Measurements from ENCODE around the gene XPO6. TPM values are rescaled to one million over a fixed set of nuclear protein-coding genes. Genes with fewer than 3 reads are reported as not detected.

Gene XPO6
- total RNA-seq, 2 experiments from 2014 or later: 224 to 228 TPM

- ChIA-PET POLR2A (no interaction called here), CTCF (interaction anchor here (2.1 kb wide), 1 partner anchor 8 kb away, joined by 9 read pairs; no protein-coding TSS in a partner anchor)
Measured at GRCh38 chr16:28062847-28063521, 148.8 kb downstream of the XPO6 start.

- CTCF ChIA-PET: interaction anchor here (2.1 kb wide), 1 partner anchor 9 kb away, joined by 9 read pairs; no protein-coding TSS in a partner anchor
- POLR2A ChIA-PET: no interaction called here
Measured at GRCh38 chr16:28062261-28062846, 149.4 kb downstream of the XPO6 start.

- CTCF ChIA-PET: interaction anchor here (0.6 to 2.1 kb wide), 2 partner anchors 10 to 20 kb away, joined by 4 to 9 read pairs; no protein-coding TSS in a partner anchor
Measured at GRCh38 chr16:28061352-28062101, 150.2 kb downstream of the XPO6 start.

GRCh38 chr16:28059841-28060575 lies 151.8 kb downstream of the XPO6 start:
- POLR2A ChIA-PET: no interaction called here
- CTCF ChIA-PET: no interaction called here

More at GRCh38 chr16:28061352-28062101, 150.2 kb downstream of the XPO6 start:
- POLR2A ChIA-PET: no interaction called here

GRCh38 chr16:28058839-28059589 lies 152.8 kb downstream of the XPO6 start:
- ChIA-PET POLR2A (no interaction called here), CTCF (interaction anchor here (1.2 kb wide), 1 partner anchor 12 kb away, joined by 3 read pairs; no protein-coding TSS in a partner anchor)

- ChIA-PET CTCF (interaction anchor here (0.6 to 1.2 kb wide), 2 partner anchors 13 to 149 kb away, joined by 3 read pairs; no protein-coding TSS in a partner anchor), POLR2A (no interaction called here)
Measured at GRCh38 chr16:28057949-28058348, 153.8 kb downstream of the XPO6 start.

GRCh38 chr16:28053461-28053860 lies 158.3 kb downstream of the XPO6 start:
- POLR2A ChIA-PET: no interaction called here
- CTCF ChIA-PET: no interaction called here

DNA sequence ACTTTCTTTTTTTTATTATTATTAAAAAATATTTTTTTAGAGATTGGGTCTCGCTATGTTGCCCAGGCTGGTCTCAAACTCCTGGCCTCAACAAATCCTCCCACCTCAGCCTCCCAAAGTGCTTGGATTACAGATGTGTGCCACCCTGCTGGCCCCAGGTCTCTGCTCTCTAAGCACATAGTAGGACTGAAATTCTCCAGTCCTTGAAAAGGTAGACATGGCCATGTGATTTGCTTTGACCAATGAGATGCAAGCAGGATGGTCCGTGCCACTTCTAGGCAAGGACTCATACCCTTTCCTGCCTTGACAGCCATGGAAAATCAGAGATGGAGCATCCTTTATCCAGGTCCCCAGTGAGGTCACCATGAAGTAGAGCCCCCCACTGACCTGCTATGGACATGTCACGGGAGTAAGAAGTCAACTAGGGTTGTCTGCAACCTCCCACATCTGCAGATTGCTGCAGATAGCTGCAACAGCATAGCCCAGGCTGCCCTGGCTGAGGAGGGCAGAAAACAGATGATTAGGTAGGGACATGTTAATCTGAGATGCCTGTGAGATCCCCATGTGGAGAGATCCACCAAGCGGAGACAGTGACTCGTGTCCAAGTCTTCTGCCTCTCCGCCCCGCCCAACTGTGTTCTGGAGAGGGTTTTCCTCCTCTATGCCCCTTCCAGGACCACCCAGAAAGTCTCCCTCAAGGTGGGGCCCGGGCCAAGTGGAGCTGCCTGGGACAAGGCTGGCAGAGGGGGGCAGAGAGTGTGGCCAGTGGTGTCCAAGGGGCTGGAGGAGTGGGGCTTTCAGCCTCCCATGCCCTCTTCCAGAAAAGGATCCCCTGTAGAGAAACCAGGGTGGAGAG lies 159.3 kb downstream of the XPO6 start:
- ChIA-PET POLR2A (no interaction called here), CTCF (no interaction called here)

GRCh38 chr16:28051486-28051885 lies 160.3 kb downstream of the XPO6 start:
- POLR2A ChIA-PET: no interaction called here
- CTCF ChIA-PET: no interaction called here

Other genes starting within 250 kb of the XPO6 start
- not detected for gene GSG1L, start 148.3 kb downstream of the XPO6 start, total RNA-seq
- 1 to 10 TPM; 2.6 to 2.7 TPM for gene SBK1, start 80.6 kb upstream of the XPO6 start, total RNA-seq
- gene NPIPB6, start 151.5 kb upstream of the XPO6 start, total RNA-seq: 1 to 10 TPM; 1.1 to 2.1 TPM
- 10 to 100 TPM; 36.6 to 55.3 TPM for gene EIF3CL, start 191.9 kb upstream of the XPO6 start, total RNA-seq

Data from activated CD8-positive, alpha-beta memory T cell treated with anti-CD3 and anti-CD28 coated beads for 36 hours (primary cell).